Cardiac muscle cell (in vitro differentiated cells and primary cell): ENCODE measurements around the gene EID1. TPM values are rescaled to one million over a fixed set of nuclear protein-coding genes. Genes with fewer than 3 reads are reported as not detected.

Experiments used
- DNase-seq, 2 donors: peaks; one replicate each; pipeline versions ENCODE4 v3.0.0 to v3.0.0-alpha.2; 2010 to 2017; ENCODE audit warnings: low read depth in 1 of 2, low spot score in 1 of 2
- H3K27ac ChIP-seq: fragments of 200-600 bp; sonication (generic); 2 replicates; pipeline ENCODE4 v1.5.1; 2016
- H3K27me3 ChIP-seq: fragments of 200-600 bp; sonication (generic); 2 replicates; pipeline ENCODE4 v1.6.0; 2016; ENCODE audit warnings: control low read depth
- H3K36me3 ChIP-seq: fragments of 200-600 bp; sonication (generic); 2 replicates; pipeline ENCODE4 v1.5.1; 2016; ENCODE audit warnings: control low read depth
- H3K4me1 ChIP-seq: fragments of 200-600 bp; sonication (generic); 2 replicates; pipeline ENCODE4 v1.8.1; 2017; ENCODE audit warnings: low read depth, mild to moderate bottlenecking, mixed run types
- H3K4me3 ChIP-seq: fragments of 200-600 bp; sonication (generic); 2 replicates; pipeline ENCODE4 v1.5.1; 2016; ENCODE audit warnings: mild to moderate bottlenecking
- H3K9me3 ChIP-seq: fragments of 200-600 bp; sonication (generic); 2 replicates; pipeline ENCODE4 v1.5.1; 2017; ENCODE audit warnings: low read depth, mild to moderate bottlenecking, control low read depth
- polyA plus RNA-seq: library from polyadenylated mRNA; unstranded; fragments of >200 nt; fragmentation: Nextera tagmentation; extraction: Ambion mirVana; gene quantifications from 2 replicates; pipeline ENCODE4 v1.2.1, GENCODE V29; 2016
- total RNA-seq: library from RNA; depleted of rRNA; stranded (reverse); fragments of >200 nt; gene quantifications from 2 replicates; pipeline ENCODE4 v1.2.3, GENCODE V29; 2016
- TF ChIP-seq, protein P1 (sequence below): IDR thresholded peaks from 2 replicates; pipeline ENCODE4 v1.5.1; 2012; ENCODE audit warnings: low read depth, mild to moderate bottlenecking, low read length

EID1 gene
- total and polyA plus RNA-seq, 2 experiments from 2014 or later = 355 to 422 TPM

DNA sequence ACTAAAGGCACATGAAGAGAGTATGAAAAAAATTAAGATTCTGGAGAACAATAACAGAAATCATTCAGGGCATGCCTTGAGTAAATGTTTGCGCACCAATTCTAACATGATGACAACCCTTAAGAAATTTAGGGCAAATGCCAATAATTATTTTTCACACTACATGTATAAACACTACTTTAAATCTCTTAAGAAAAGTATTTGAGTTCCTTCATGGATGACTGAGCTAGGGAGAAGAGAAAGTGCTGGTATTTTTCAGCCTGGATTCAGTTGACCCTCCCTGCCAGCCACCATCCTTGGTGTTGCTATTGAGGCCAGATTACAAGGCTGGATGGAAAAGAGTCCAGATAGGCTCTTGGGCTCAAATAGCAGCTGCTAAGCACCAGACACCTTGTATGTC is 8.0 kb upstream of the EID1 start:
- H3K27me3 ChIP-seq = peaks cover 42% of the 10 kb centered on the region
- no peak overlapping the region for H3K4me3 ChIP-seq
- no peaks in the 10 kb centered on the region for H3K4me1 ChIP-seq
- H3K36me3 ChIP-seq = no peaks in the 10 kb centered on the region
- TF ChIP-seq, protein P1, sequence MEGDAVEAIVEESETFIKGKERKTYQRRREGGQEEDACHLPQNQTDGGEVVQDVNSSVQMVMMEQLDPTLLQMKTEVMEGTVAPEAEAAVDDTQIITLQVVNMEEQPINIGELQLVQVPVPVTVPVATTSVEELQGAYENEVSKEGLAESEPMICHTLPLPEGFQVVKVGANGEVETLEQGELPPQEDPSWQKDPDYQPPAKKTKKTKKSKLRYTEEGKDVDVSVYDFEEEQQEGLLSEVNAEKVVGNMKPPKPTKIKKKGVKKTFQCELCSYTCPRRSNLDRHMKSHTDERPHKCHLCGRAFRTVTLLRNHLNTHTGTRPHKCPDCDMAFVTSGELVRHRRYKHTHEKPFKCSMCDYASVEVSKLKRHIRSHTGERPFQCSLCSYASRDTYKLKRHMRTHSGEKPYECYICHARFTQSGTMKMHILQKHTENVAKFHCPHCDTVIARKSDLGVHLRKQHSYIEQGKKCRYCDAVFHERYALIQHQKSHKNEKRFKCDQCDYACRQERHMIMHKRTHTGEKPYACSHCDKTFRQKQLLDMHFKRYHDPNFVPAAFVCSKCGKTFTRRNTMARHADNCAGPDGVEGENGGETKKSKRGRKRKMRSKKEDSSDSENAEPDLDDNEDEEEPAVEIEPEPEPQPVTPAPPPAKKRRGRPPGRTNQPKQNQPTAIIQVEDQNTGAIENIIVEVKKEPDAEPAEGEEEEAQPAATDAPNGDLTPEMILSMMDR = no peak
- no peaks in the 10 kb centered on the region for H3K9me3 ChIP-seq
- no peak overlapping the region for H3K27ac ChIP-seq
- no peak for DNase-seq

DNA sequence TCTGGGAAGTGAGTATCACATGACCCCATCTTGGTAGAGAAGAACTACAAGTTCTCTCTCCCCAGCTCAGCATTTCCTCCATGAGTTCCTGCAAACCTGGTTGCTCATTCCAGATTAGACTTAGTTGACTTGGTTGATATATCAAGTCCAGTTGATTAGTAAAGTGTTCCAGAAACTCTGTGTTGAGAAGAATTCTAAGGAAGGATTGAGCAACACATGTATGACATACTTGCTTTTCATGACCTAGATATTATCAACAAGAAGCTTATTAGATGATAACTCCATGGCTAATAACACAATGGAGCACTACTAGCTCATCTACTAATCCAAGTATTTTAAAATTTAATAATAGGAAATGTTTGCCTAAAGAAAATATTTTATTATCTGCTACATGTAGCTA is 6.4 kb upstream of the EID1 start:
- Histone ChIP-seq H3K4me3 (no peak overlapping the region), H3K36me3 (no peaks in the 10 kb centered on the region), H3K4me1 (no peaks in the 10 kb centered on the region), H3K9me3 (no peaks in the 10 kb centered on the region), H3K27ac (no peak overlapping the region), H3K27me3 (peaks cover 47% of the 10 kb centered on the region)
- TF ChIP-seq, protein P1 = no peak
- DNase-seq = peak in 1 of 2 donors; percentile 45

DNA sequence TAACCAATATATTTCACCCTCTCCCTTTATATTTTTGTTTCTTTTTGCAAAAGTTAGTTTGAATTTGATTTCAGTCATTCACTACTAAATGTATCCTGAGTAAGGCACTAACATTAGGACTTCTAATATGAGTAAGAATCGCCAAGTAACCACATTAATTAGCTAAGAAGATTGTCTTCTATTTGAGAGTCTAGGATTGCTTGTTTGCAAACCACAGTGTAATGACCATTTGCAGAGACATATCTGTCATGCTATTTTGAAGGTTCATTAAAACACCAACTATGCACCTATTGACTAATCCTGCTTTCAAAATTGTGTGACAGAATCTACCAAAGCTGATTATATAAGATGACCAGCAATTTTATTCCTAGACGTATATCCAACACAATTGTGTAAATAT is 5.3 kb upstream of the EID1 start:
- H3K27me3 ChIP-seq = peaks cover 47% of the 10 kb centered on the region
- no peaks in the 10 kb centered on the region for H3K9me3 ChIP-seq
- TF ChIP-seq, protein P1 = no peak
- H3K4me1 ChIP-seq = no peaks in the 10 kb centered on the region
- no peak for DNase-seq
- no peaks in the 10 kb centered on the region for H3K36me3 ChIP-seq
- no peak overlapping the region for H3K27ac ChIP-seq
- H3K4me3 ChIP-seq = no peak overlapping the region

DNA sequence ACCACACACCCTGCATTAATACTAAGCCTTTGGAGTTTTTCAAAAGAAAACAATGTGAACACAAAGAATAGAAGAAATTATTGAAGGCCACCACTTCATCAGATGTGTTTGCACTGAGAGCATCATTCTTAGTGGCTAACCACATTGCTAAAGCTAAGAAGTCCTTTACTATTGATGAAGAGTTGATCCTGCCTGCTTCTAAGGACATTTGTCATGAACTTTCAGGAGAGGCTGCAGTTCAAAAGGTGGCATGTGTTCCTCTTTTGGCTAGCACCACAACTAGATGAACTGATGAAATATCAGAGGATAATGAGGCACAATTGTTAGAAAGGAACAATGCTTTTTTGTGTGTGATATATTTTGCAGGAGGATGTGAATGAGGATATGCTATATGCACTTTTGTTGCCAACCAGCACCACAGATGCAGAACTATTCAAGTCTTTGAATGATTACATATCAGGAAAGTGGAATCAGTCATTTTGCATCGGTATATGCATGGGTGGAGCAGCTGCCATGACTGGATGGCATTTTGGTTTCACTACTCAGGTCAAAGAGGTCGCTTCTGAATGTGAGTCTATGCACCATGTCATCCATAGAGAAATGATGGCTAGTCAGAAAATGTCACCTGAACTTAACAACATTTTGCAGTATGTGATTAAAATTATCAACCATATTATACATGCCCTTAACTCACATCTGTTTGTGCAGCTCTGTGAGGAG is 2.5 kb upstream of the EID1 start:
- no peak for DNase-seq
- H3K9me3 ChIP-seq = no peaks in the 10 kb centered on the region
- no peak overlapping the region for H3K27ac ChIP-seq
- H3K36me3 ChIP-seq = no peaks in the 10 kb centered on the region
- H3K4me3 ChIP-seq = no peak overlapping the region
- H3K27me3 ChIP-seq = peaks cover 47% of the 10 kb centered on the region
- TF ChIP-seq, protein P1 = no peak
- peaks cover 6% of the 10 kb centered on the region for H3K4me1 ChIP-seq

DNA sequence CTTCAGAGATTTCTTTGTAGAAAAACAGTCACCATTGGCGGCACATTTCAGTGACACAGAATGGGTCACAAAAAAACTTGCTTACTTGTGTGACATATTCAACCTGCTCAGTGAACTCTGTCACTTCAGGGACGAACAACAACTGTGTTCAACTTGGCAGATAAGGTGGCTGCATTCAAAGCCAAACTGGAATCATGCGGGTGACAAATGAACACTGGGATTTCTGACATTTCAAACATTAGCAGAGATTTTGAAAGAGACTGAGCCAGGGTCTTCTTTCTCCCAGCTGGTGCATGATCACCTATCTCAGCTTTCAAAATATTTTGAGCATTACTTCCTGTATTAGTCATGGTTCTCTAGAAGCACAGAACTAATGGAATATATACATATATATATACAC is 1.9 kb upstream of the EID1 start:
- Histone ChIP-seq H3K27me3 (peaks cover 42% of the 10 kb centered on the region), H3K4me3 (no peak overlapping the region), H3K36me3 (no peaks in the 10 kb centered on the region), H3K9me3 (no peaks in the 10 kb centered on the region), H3K4me1 (peaks cover 6% of the 10 kb centered on the region), H3K27ac (no peak overlapping the region)
- no peak for DNase-seq
- TF ChIP-seq, protein P1 = no peak
